Ramos (cell line): Measurements from ENCODE around the gene MAGI2.

Source experiments
- in situ Hi-C: fragments of 300-500 bp; cut with MboI; formaldehyde crosslinking; loops from one replicate; pipeline ENCODE4 v1.14.3; 2022; ENCODE audit warnings: low sequenced_read_pairs; ENCODE audit not compliant: unreplicated experiment

MAGI2 gene

DNA sequence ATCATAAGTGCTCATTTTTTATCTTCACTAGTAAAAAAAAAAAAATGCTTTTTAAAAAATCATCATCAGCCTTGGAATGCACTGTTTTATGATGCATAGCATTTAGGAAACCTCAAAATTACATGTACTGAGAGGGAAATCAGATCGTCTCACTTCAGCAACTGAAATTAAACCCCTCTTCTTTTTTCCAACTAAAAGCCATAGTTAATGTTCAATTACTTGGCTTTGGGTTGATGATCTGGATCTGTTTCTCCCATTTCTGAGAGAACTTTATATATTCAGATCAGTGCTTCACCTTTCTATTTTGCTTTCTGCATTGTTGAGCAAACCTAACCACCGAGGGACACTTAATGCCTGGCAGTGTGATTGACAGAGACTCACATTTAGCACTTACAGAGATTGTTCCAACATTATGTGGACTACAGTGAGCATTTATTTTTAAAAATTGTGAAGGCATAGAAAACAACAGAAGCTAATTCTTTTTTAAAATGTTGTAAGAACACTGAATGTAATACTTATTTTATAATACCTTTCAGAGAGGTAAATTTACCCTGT, 976.5 kb downstream of the MAGI2 start:
- in situ Hi-C loops = no loop called here

DNA sequence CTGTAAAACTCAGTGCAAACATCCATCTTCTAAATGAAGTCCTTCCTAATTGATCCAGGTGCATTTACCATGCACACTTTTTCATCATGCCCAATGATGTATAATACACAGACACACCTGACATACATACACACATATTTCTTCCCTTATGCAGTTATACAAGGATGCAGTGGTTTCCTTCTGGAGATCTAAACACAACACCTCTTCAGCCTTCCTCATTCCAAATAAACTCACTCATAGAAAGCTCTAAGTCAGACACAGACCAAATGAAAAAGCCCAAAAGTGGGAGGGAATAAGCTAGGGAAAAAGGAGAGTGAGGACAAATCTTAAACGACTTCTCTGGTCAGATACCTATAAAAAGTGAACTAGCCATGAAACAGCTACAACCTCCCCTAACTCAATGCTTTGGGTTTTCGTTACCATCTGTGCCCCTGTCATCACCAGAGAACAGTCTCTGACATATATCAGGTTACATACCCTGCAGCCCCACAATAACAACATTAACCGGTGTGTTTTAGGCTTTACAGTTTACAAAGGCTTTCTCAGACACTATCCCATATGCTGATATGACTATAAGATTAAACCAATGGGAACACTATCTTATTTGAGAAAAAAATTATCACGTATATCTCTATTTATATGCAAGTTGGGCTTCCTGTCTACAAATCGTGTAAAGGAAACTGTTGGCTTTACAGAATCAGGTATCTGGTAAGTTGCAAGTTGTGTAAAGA, 979.7 kb downstream of the MAGI2 start:
- in situ Hi-C loops = no loop called here

DNA sequence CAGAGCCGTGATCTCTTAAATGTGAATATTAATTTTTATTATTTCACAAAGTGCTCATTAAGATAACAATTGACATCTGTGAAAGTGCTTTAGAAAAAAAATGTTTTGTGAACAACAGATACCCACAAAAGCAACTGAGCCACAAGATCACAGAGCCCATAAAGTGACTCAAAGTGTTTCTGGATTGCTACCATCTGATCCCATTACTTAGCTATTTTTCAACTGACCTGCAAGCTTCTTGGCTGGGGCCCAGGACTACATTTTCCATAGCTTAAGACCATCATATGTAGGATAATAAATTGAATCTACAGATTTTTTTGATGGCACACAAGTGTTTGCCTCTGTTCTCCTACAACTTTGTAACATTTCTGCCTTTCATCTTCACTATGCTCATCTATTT, 980.4 kb downstream of the MAGI2 start:
- in situ Hi-C loops = no loop called here

DNA sequence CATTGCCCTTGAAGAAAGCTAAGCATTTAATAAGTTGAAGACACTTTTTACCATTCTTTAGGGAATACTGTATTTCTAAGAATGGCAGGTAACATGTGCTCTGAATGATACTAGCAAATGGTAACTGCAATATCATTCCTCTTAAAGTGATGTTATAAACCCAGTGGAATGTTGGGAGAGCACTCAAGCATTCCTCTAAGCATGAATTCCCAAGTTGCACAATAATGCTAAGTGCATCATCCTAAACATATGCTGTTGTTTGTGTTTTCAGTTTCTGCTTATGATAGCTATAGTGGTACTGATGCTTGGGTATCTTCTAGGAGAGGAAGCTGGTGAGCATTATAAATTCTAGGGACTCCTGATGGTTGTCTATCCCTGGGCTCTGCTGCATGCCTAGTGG, 980.9 kb downstream of the MAGI2 start:
- in situ Hi-C loops = no loop called here

DNA sequence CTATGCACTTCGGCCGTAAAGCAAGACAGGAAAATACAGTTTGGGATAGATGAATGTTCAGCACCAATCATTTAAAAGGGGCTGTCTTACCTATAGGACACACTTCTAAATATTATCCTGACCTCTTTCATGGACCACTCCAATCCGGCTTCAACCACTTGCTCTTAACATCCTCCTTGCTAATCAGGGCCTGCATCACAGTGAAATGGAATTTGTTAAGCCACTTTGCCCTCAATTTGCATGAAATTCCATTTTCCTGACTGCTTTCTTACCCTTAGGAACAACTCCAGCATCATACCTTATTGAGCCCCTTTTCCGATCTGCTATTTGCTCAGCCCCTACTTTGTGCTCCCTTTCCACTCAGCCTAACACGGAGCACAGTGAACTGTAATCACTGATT, 987.6 kb downstream of the MAGI2 start:
- in situ Hi-C loops = no loop called here

DNA sequence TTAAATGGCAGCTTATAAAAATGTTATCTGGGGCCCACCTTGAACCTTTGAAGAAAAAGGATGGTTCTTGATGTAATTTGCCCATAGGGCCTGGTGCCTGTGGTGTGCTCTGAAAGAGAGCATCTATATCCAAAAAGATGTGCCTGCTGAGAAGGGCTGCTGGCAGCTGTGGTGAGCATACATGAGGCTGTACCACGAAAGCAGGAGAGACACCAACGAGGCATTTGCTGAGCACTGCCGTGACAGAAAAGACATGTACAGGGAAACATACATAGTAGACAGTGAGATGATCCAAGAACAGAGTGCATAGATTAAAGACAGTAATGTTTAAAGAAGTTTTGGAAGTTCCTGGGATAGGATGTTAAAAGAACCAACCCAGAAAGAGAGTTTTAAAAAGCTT, 990.4 kb downstream of the MAGI2 start:
- in situ Hi-C loops = no loop called here

DNA sequence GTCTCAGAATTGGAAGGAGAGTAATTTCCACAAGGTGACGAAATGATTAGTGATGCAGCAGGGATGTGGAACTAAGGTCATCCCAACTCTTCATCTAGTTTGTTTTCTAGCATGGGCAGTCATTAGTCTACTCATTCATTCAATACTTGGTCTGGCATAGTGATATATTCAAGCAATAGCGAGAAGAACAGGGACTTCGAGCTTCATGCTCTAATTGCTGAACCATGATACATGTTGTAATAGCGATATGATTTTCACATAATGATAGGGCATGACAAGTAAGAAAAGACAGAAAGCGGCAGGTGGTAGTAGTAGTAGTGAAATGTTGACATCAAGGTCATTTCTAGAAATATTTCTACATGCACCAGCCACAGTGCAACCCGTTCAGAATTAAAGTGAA, 1002.8 kb downstream of the MAGI2 start:
- in situ Hi-C loops = no loop called here

DNA sequence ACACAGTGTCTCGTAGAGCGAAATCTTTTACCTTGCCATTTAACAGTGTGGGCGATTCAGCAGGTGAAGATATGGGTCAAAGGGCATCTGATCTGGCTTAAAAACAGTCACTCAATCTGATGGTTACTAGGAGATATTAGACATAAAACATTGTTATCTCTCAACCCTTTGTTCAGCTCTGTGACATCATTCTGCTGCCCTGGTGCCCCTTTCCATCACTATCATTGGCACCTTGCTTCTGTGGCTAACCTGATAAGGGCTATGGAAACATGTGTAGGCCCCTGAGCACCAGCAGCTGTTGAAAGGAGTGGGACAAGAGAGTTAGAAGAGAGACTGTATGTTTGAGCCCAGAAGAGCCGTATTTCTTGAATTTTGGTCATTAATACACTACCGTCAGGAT, 1004.6 kb downstream of the MAGI2 start:
- in situ Hi-C loops = no loop called here

DNA sequence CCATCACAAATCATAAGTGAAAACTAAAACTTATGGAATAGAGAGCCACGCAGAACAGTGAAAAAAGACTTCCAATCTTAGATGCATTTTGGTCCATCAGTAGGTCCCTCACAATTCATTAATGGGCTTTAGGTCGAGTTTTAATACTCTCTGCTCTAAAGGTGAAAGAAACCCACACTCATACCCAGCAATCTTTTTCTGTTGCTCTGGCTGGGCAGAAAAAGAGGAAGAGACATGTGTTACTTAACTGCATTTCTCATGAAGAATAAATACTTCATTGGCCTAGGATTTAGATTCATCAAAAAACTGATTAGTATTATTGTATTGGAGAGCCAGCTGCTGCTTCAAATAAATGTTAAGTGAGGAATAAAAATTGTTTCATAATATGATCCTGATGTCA, 1009.2 kb downstream of the MAGI2 start:
- in situ Hi-C loops = no loop called here

DNA sequence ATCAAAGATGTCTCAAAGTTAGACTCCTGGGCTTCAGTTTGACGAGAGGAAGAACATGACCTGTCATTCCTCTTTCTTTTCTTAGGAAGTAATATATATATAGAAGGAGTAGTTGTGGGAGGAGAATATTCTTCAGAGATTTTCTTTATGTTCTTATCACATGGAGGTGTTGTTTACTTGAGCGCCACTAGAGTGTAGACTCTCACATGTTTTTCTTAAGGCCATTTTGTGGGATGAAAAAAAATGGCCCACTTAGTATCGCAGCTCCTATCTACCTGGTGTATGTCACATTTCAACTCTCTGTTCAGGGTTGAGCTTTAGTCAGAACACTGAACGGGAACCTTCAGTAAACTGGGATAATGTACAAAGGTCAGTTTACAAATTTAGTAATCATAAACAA, 1009.7 kb downstream of the MAGI2 start:
- in situ Hi-C loops = no loop called here

DNA sequence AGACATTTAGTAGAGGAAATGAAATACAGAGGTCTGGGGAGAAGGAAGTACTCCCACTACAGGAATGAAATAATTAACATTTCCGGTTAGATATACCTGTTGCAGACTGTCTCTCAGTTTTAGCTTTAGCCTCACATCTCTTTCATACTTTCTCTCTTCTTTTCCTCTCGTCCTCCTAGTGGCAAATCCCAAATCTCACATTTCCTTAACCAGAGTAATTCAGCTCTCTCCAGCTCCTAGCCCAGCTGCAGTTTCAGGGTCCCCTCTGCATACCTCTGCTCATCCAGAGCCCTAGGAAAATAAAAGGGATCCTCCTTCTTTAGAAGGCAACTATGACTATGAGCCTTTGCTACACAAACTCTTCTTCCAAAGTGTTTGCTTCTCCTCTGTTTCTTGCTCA, 1011.7 kb downstream of the MAGI2 start:
- in situ Hi-C loops = no loop called here

DNA sequence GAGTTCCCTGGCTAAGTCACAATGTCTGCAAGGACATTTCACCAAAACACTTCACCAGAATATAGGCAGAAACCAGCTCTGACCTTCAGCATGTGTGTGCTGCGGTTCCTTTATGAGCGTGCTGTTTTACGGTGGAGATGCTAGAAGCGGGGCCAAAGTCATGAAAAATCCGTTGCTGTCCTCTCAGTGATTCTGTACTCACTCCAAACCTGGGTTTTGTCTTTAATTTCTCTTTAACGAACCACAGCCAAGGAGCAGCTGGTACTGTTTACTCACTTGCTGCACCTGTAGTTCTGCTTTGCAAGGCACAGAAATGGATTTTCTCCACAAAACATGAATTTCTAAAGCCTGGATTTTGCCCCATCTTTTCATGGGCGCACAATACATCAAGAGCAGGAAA, 1015.0 kb downstream of the MAGI2 start:
- in situ Hi-C loops = no loop called here

DNA sequence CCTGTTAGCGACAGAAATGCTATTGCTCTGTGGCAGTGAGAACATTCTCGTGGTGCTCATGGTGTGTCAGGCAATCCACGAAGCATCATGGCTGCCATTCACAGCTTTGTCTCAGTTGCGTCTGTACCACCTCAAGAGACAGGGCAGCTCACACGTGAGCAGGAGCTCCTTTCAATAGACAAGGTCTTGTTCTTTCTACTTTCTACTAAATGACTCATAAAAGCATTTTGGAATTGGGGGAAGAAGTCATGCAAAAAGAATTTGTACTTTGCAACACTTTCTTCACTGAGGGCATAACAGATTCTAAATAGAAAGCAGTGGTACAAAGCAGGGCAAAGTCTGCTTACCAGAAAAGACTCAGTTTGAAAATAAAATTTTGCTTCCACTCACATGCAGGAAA, 1016.3 kb downstream of the MAGI2 start:
- in situ Hi-C loops = no loop called here

DNA sequence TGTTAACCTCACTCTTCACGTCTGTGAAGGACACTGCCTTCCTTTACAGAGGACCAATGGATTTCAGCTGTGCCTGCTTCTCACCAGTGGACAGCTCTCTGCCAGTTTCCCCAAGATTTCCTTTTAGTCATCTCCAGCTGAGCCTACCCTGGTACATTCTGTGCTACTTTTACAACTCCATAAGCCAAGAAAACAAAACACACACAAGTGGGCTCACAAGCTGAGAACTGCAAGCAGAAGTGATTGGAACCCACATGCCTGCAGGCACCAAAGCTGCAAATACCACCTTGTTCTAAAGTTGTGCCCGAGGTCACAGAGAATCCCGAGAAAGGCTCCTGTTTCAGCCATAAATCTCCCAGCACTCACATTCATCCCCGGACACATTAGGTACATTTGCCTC, 1018.1 kb downstream of the MAGI2 start:
- in situ Hi-C loops = no loop called here

DNA sequence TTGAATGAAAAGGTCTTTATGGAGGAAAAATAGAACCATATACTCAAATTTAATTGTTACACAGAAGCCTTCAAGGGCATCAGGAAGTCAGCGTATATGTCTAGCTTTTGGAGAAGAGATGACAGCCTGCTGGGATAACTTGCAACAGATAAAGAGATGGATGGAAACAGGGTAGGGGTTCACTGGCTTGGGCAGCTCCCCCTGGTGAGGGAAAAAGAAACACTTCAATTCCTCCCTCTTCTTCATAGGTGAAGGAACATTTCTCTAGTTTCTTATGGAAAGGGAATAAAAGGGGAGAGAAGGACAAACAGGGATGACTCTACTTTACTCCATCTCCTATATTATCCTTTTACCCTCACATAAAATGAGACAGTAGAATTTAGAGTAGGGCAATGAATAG, 1019.2 kb downstream of the MAGI2 start:
- in situ Hi-C loops = no loop called here

DNA sequence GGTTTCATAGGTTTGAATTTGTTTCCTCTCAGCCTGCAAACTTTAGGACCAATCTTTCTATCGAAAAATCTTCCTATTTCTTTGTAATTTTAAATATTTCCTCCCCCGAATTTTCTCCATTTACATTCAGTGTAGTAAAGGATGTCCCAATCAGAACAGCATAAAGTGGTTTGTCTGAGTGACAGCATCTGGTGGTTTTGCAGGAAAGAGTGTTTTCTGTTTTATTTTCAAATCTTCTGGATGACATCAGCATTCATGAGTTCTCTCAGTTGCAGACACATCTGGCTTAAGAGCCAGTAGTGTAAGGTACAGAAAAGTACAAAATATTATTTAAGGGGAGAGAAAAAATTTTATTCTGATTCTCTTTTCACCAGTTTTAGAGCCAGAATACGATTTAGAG, 1020.0 kb downstream of the MAGI2 start:
- in situ Hi-C loops = no loop called here

DNA sequence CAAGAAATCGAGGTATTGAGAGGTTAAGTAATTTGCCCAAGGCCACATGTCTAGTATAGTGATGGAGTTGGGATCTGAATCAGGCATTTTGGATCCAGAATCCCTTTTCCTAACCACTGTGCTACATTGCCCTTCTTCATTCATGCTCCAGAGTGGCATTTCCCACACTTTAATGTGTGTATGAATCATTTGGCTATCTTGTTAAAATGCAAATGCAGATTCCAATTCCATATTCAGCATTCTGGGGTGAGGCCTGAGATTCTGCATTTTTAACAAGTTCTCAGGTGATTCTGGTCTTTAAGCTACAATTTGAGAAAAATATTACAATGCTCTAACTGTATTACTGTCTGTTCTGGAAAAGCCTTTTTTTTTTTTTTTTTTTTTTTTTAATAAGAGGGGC, 1023.6 kb downstream of the MAGI2 start:
- in situ Hi-C loops = no loop called here

DNA sequence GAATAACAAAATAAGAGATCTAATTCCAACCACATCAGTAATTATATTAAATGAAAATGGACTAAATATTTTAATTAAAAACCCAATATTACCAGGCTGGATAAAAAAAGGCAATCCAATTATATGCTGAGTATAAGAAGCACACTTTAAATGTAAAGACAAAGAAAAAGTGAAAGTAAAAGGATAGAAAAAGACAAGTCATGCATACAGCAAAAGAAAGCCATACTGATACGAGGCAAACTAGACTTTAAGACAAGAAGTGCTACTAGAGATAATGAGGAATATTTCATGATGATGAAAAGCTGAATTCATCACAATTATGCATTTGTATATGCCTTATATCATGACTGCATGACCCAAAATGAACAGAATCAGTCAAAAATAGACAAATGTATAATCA, 1026.3 kb downstream of the MAGI2 start:
- in situ Hi-C loops = no loop called here

DNA sequence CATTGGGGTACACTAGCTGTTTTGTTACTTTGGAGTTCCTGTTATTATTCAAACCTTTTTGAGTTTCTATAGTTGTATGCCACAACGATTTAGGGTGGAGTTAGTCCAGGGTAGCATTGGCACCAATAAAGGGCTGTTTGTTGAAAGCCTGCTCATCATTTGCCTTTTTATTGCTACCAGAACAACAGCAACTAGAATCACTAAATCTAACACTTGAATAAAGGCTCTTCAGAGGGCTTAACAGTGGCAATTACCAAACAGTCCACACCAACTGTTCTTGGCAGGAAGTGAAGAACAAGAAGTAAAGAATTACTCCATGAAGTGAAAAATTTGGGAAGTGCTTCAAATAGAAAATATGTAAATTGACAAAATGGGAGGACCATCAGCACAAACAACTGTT, 1033.5 kb downstream of the MAGI2 start:
- in situ Hi-C loops = no loop called here

DNA sequence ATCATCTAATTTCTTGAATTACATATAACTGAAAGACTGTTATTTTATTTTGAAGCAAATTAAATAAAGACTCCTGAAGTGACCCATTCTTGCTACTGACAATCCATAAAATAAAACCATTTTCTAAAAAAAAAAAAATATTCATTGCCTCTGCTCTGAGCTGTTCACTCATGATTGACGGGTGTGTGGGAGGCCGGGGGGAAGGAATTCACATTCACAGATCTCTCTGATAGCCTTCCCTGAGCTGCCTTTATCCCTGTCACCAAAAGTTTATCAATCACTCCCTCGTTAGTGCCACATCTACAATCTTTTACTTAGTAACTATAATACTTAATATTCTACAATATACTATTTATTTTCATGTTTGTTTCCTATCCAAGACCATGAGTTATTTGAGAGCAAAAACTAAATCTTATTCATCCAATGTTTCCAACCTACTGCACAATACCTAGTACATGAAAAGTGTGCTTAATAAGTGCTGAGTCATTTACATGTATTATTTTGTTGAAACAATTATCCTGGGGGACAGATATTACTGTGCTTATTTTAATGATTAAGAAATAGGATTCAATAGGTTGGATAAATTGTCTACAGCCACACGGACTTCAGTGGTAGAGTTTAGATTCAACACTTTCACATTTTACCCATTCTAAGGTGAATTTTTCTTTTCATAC, 1036.2 kb downstream of the MAGI2 start:
- in situ Hi-C loops = no loop called here

DNA sequence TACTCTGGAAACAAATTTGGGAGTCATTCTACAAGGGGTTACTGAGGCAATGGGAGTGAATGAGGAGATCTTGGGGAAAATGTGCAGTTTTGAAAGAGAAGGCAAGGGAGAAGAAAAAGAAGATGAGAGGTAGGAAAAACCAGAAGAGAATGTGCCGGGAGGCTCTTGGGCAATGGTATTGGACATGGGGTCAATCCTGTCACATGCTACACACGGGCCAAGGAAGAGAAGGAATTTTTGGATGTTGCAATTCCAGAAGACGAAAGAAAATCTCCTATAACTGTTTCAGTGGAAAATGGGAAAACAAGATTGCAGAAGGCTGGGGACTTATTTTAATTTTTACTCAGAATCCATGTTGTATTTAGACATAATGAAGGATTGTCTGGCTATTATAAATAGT, 1039.9 kb downstream of the MAGI2 start:
- in situ Hi-C loops = no loop called here
